ENCODE data around the gene HOXD11.

HOXD11 gene

DNA sequence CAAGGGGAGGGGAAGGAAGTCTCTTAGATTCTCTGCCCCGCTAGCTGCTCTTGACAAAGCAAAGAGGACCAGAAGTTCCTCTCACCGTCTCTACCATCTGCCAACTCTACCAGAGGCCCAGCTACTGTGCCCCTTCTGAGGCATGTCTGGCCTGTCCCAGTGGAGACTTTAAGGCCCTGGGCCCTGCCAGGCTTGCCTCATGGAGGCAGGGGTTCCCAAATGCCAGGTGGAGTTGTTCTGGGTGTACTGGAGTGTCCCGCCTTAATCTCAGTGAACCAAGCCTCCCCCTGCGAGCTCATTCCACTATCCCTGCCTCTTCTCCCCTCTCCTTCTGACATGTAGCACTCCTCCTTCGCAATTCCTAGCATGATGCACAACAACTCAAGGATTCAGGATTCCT, 5.2 kb upstream of the HOXD11 start:
- in situ Hi-C loops (cut with MboI; ENCODE audit: low pct_unique_long_range_greater_than_20kb, low sequenced_read_pairs): no loop called here
- DNase-seq: no peak

GRCh38 chr2:176102309-176102866, 4.7 kb upstream of the HOXD11 start:
- DNase-seq: no peak
- in situ Hi-C loops (cut with MboI; ENCODE audit: low pct_unique_long_range_greater_than_20kb, low sequenced_read_pairs): no loop called here

- in situ Hi-C loops (cut with MboI; ENCODE audit: low pct_unique_long_range_greater_than_20kb, low sequenced_read_pairs): no loop called here
- DNase-seq: no peak
These were observed 3.9 kb upstream of the HOXD11 start for GRCh38 chr2:176103194-176103593.

DNA sequence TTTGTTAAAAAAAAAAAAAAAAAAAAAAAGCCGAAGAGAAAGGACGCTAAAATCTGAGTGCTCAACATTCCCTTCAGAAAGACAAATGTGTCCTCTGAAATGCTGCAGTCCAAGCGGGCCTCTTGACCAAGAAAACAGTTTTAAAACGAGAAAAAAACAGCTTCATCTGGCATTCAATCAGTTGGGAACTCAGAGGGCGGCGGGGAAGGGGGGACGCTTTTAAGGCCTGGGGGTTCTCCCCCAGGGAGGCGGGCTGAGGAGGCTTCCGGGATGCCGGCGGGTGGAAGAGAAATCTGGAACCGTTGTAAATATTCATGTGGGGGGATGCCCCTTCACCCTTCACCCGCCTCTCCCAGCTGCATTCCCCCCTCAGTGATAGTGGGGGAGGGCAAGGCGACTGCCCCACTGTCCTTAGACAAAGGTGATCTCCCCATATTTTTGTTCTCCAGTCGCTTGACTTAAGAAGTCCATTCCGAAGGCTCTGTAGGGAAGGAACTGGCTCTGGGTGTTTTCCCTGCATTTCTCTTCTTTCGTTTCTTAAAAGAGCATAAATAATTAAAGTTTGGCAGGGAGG, 3.3 kb upstream of the HOXD11 start:
- DNase-seq: no peak
- in situ Hi-C loops (cut with MboI; ENCODE audit: low pct_unique_long_range_greater_than_20kb, low sequenced_read_pairs): no loop called here

- DNase-seq: no peak
- in situ Hi-C loops (cut with MboI; ENCODE audit: low pct_unique_long_range_greater_than_20kb, low sequenced_read_pairs): no loop called here
These were observed 2.6 kb upstream of the HOXD11 start for GRCh38 chr2:176104316-176105077.

DNA sequence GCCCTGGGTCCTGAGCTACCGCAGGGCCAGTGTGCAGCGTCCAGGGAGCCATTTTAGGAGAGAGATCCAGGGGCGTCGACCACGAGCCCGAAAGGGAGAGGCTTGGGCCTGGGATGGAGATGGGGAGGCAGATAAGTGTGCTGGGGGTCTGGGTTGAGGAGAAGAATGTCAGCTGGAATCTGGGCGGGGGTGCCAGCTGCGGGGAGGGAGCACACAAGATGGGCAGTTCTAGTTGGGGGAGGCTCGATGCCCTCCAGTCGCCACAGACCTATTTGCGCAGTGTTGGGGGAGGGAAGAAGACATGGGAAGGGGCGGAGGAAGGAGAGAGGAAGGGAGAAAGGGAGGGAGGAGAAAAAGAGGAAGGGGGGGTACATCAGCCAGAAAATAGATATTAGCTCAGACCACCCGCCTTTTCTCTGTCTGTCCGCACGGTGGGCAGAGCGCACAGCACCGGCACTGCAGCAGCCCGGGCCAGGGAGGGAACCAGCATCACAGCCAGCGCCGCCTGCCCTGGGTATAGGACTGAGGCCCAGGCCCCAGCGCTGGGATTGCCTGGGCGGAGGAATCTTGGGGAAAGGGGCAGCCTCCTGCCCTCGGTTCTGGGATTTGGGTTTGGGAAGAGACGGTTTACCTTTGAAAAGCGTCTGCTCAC, 1.9 kb upstream of the HOXD11 start:
- in situ Hi-C loops (cut with MboI; ENCODE audit: low pct_unique_long_range_greater_than_20kb, low sequenced_read_pairs): no loop called here
- no peak for DNase-seq

- in situ Hi-C loops (cut with MboI; ENCODE audit: low pct_unique_long_range_greater_than_20kb, low sequenced_read_pairs): no loop called here
- no peak for DNase-seq
These were observed 1.1 kb upstream of the HOXD11 start for GRCh38 chr2:176105730-176106580.

GRCh38 chr2:176107731-176108181, 676 bp downstream of the HOXD11 start:
- in situ Hi-C loops (cut with MboI; ENCODE audit: low pct_unique_long_range_greater_than_20kb, low sequenced_read_pairs): no loop called here
- no peak for DNase-seq

DNA sequence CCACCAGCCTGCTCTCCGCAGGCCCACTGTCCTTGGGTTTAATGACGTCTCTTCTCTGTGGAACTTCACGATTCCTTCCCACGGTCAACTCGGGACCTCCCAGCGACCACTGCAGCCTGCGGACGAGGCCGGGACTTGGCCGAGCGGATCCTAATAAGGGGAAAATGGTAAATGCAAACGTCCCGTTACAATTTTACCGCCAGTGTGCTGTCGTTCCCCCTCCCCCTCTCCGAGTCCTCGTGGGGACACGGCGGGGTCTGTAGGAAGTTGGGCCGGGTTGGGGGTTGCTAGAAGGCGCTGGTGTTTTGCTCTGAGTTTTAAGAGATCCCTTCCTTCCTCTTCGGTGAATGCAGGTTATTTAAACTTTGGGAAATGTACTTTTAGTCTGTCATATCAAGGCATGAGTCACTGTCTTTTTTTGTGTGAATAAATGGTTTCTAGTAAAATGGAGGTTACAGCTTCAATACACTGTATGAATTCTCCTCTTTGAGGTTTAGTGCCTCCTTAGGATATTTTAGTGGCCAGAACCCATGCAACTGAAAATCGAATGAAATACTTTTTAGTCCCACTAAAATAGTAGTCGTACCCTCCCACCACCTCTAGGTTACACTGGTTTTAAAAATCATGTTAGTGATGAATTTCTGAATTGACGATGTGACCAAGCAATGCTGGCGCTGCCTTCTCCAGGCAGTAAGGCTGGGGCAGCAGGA, 2.3 kb downstream of the HOXD11 start:
- no peak for DNase-seq
- in situ Hi-C loops (cut with MboI; ENCODE audit: low pct_unique_long_range_greater_than_20kb, low sequenced_read_pairs): no loop called here

- no peak for DNase-seq
- in situ Hi-C loops (cut with MboI; ENCODE audit: low pct_unique_long_range_greater_than_20kb, low sequenced_read_pairs): no loop called here
These were observed 2.9 kb downstream of the HOXD11 start for GRCh38 chr2:176109946-176110345.

- DNase-seq: no peak
- in situ Hi-C loops (cut with MboI; ENCODE audit: low pct_unique_long_range_greater_than_20kb, low sequenced_read_pairs): no loop called here
These were observed 3.6 kb downstream of the HOXD11 start for GRCh38 chr2:176110415-176111308.

DNA sequence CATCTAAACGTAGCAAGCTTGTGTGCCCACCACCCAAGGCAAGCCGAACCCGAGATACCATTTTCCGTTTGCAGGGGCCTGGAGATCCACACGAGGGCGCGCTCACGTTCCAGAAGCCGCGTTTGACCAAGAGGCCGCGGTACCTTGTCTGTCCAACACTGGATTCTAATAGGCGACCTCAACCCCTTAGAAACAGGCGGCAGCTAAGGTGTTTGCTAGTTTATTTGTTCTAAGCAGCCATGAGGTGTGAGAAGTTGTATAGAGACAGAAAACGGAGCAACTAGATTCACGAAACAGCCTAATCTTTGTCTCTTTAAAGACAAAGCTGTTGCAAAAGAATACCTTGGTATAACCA, 4.2 kb downstream of the HOXD11 start:
- in situ Hi-C loops (cut with MboI; ENCODE audit: low pct_unique_long_range_greater_than_20kb, low sequenced_read_pairs): no loop called here

GRCh38 chr2:176111846-176112374, 4.8 kb downstream of the HOXD11 start:
- DNase-seq: no peak
- in situ Hi-C loops (cut with MboI; ENCODE audit: low pct_unique_long_range_greater_than_20kb, low sequenced_read_pairs): no loop called here

More for the DNA sequence above, 4.2 kb downstream of the HOXD11 start:
- DNase-seq: peak; percentile 63

DNA sequence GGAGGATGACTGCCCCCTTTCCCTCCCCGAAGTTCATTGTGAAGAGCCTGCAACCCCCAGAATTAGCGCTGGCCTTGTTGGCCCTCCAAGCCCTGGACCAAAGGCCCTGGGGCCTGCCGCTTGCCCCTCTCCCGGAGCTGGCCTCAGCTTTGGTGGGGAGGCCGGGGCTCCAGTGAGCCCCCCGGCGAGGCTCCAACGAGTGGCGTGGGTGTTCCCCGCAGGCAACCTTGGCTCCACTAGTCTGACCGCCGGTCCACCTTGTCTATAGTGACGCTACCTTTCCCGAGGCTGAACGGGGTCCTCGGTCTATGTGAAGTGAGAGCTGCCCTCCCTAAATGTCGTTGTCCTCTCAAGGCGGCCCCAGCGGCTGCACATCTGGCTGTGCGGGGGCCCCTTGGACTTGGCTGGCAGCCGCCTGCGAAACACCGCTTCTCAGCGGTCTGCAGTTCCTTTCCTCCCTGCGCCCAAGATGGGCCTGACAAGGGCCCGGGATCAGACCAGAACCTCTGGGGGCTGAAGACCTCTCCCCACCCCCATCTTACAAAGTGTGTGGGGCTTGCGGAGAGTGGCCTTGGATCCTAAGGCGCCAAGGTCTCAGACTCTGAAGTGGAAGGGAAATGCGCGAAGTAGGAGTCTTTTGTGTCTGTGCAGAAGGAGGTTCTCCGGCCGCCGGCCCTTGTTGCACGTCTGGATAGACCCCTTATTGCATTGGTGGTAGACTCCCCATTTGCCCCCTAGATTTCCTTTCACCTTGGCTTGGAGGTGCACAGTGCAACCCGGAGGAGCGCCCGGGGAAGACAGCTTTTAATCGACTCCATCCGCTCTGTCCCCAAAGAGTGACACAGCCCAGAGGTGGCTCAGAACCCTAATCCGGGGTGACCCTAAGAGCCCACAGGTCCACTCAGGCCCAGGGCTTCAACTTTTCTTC, 5.6 kb downstream of the HOXD11 start:
- in situ Hi-C loops (cut with MboI; ENCODE audit: low pct_unique_long_range_greater_than_20kb, low sequenced_read_pairs): no loop called here
- DNase-seq: no peak

- DNase-seq: no peak
- in situ Hi-C loops (cut with MboI; ENCODE audit: low pct_unique_long_range_greater_than_20kb, low sequenced_read_pairs): no loop called here
These were observed 7.2 kb downstream of the HOXD11 start for GRCh38 chr2:176114120-176114929.
